Karpas-422 (cell line): ENCODE results near the gene TNFSF13B. TPM values are rescaled to one million over a fixed set of nuclear protein-coding genes. Genes with fewer than 3 reads are reported as not detected.

Experiments
- small RNA-seq: library from RNA; depleted of rRNA; stranded (forward); fragments of <200 nt; gene quantifications from one replicate; pipeline ENCODE3, GENCODE V24; 2014
- total RNA-seq: library from RNA; depleted of rRNA; stranded (reverse); fragments of >200 nt; shearing (Covaris generic); gene quantifications from 2 replicates; pipeline ENCODE4 v1.2.3, GENCODE V29; 2014; ENCODE audit warnings: low replicate concordance; rRNA removed

The TNFSF13B gene
- total RNA-seq, 1 experiment from 2014 or later = 1.1 TPM

Small RNA genes lying within 50 kb of the gene (small RNA-seq; reads per million reads assigned to genes)
- gene RNA5SP39 = not detected

Other genes starting within 250 kb of the TNFSF13B start
- gene LIG4, start 54.2 kb upstream of the TNFSF13B start, total RNA-seq = 10.8 and 18.7 TPM in 2 replicates
- gene ABHD13, start 51.3 kb upstream of the TNFSF13B start, total RNA-seq = 4.9 and 10.3 TPM in 2 replicates